ENCODE results near the gene SEMA6B.

GRCh38 chr19:4598712-4599111 lies 39.2 kb upstream of the SEMA6B start:
- TF ChIP-seq CTCF (IDR thresholded peaks at IDR 0.05) (no peak), EP300 (IDR thresholded peaks at IDR 0.05) (no peak)

All from esophagus muscularis mucosa (tissue), 3 donors.